T-helper 2 cell treated with Interferon-gamma antibody and Interleukin-4, amounts not matched to agents 5 μg/mL and 100 μg/mL, for 36 hours (primary cell): Measurements from ENCODE around the gene CES4A.
A peak's percentile ranks its signal among the peaks of the same experiment; 100 is the strongest.
"Not testable (repeated sequence)": the region's sequence is repeated elsewhere in the genome, so short reads cannot be mapped to it uniquely, and the experiment has no call there.

Experiments used
- DNase-seq: peaks from one replicate; pipeline ENCODE4 v3.0.0; 2021; ENCODE audit warnings: low spot score
- H3K27ac Mint-ChIP-seq: one replicate; pipeline ENCODE4 v1.8.0; 2021; ENCODE audit warnings: mild to moderate bottlenecking, mixed read lengths
- H3K27me3 Mint-ChIP-seq: one replicate; pipeline ENCODE4 v1.8.0; 2021; ENCODE audit warnings: low read depth, mixed read lengths
- H3K36me3 Mint-ChIP-seq: one replicate; pipeline ENCODE4 v1.8.0; 2021; ENCODE audit warnings: low read depth, mixed read lengths
- H3K4me1 Mint-ChIP-seq: one replicate; pipeline ENCODE4 v1.8.0; 2021; ENCODE audit warnings: low read depth, mixed read lengths
- H3K4me3 Mint-ChIP-seq: one replicate; pipeline ENCODE4 v1.8.0; 2022; ENCODE audit warnings: mild to moderate bottlenecking, moderate library complexity, mixed read lengths
- H3K9me3 Mint-ChIP-seq: one replicate; pipeline ENCODE4 v1.8.0; 2021; ENCODE audit warnings: mixed read lengths

CES4A gene

GRCh38 chr16:66988197-66988788, at the start of gene CES4A:
Gene CES4A (plus strand): TSS chr16:66988589. CDS start chr16:66988773, 184 bp downstream.
- no peak for DNase-seq
- Mint-ChIP-seq H3K4me1 (peaks cover 45% of the 10 kb centered on the region), H3K36me3 (peaks cover 5% of the 10 kb centered on the region), H3K4me3 (peak within 1 kb of the TSS; percentile 63), H3K9me3 (no peaks in the 10 kb centered on the region), H3K27ac (peak within 1 kb of the TSS; percentile 80), H3K27me3 (no peaks in the 10 kb centered on the region)

GRCh38 chr16:66939366-66939765, 49.0 kb upstream of the CES4A start:
- DNase-seq: no peak
- Mint-ChIP-seq H3K27ac (no peak overlapping the region), H3K4me3 (no peak overlapping the region), H3K9me3 (no peaks in the 10 kb centered on the region), H3K36me3 (peaks cover 31% of the 10 kb centered on the region), H3K27me3 (no peaks in the 10 kb centered on the region), H3K4me1 (peaks cover 19% of the 10 kb centered on the region)

GRCh38 chr16:66940236-66940635, 48.2 kb upstream of the CES4A start:
- DNase-seq: no peak
- Mint-ChIP-seq H3K27me3 (no peaks in the 10 kb centered on the region), H3K4me3 (no peak overlapping the region), H3K27ac (no peak overlapping the region), H3K9me3 (no peaks in the 10 kb centered on the region), H3K4me1 (peaks cover 18% of the 10 kb centered on the region), H3K36me3 (peaks cover 26% of the 10 kb centered on the region)

- H3K9me3 Mint-ChIP-seq: no peaks in the 10 kb centered on the region
- H3K36me3 Mint-ChIP-seq: peaks cover 17% of the 10 kb centered on the region
- peaks cover 9% of the 10 kb centered on the region for H3K4me1 Mint-ChIP-seq
- H3K4me3 Mint-ChIP-seq: no peak overlapping the region
- H3K27me3 Mint-ChIP-seq: no peaks in the 10 kb centered on the region
- H3K27ac Mint-ChIP-seq: no peak overlapping the region
- DNase-seq: no peak
These were observed 45.4 kb upstream of the CES4A start for GRCh38 chr16:66942981-66943380.

GRCh38 chr16:66943426-66944053, 44.8 kb upstream of the CES4A start:
- no peak overlapping the region for H3K4me3 Mint-ChIP-seq
- peaks cover 14% of the 10 kb centered on the region for H3K4me1 Mint-ChIP-seq
- no peak overlapping the region for H3K27ac Mint-ChIP-seq
- H3K36me3 Mint-ChIP-seq: peaks cover 17% of the 10 kb centered on the region
- peaks cover 6% of the 10 kb centered on the region for H3K27me3 Mint-ChIP-seq
- H3K9me3 Mint-ChIP-seq: no peaks in the 10 kb centered on the region
- no peak for DNase-seq

GRCh38 chr16:66944054-66944441, 44.3 kb upstream of the CES4A start:
- H3K4me1 Mint-ChIP-seq: peaks cover 17% of the 10 kb centered on the region
- DNase-seq: no peak
- no peak overlapping the region for H3K27ac Mint-ChIP-seq
- no peaks in the 10 kb centered on the region for H3K9me3 Mint-ChIP-seq
- peaks cover 17% of the 10 kb centered on the region for H3K36me3 Mint-ChIP-seq
- peaks cover 11% of the 10 kb centered on the region for H3K27me3 Mint-ChIP-seq
- H3K4me3 Mint-ChIP-seq: no peak overlapping the region

- not testable (repeated sequence) for DNase-seq, H3K27ac Mint-ChIP-seq, H3K4me3 Mint-ChIP-seq, H3K9me3 Mint-ChIP-seq
- peaks cover 16% of the 10 kb centered on the region for H3K36me3 Mint-ChIP-seq
- H3K4me1 Mint-ChIP-seq: peaks cover 17% of the 10 kb centered on the region
- peaks cover 20% of the 10 kb centered on the region for H3K27me3 Mint-ChIP-seq
These were observed 43.4 kb upstream of the CES4A start for GRCh38 chr16:66944971-66945370.

- Mint-ChIP-seq H3K9me3 (no peaks in the 10 kb centered on the region), H3K4me1 (peaks cover 21% of the 10 kb centered on the region), H3K4me3 (no peak overlapping the region), H3K36me3 (peaks cover 16% of the 10 kb centered on the region), H3K27ac (no peak overlapping the region), H3K27me3 (peaks cover 26% of the 10 kb centered on the region)
- no peak for DNase-seq
These were observed 42.5 kb upstream of the CES4A start for GRCh38 chr16:66945939-66946338.

GRCh38 chr16:66946541-66946940, 41.8 kb upstream of the CES4A start:
- peaks cover 21% of the 10 kb centered on the region for H3K4me1 Mint-ChIP-seq
- H3K36me3 Mint-ChIP-seq: peaks cover 12% of the 10 kb centered on the region
- no peak overlapping the region for H3K4me3 Mint-ChIP-seq
- H3K9me3 Mint-ChIP-seq: peaks cover 4% of the 10 kb centered on the region
- no peak for DNase-seq
- H3K27ac Mint-ChIP-seq: no peak overlapping the region
- peaks cover 32% of the 10 kb centered on the region for H3K27me3 Mint-ChIP-seq

GRCh38 chr16:66946974-66947301, 41.5 kb upstream of the CES4A start:
- peak overlapping the region; percentile 33 for H3K27ac Mint-ChIP-seq
- peaks cover 11% of the 10 kb centered on the region for H3K36me3 Mint-ChIP-seq
- no peak overlapping the region for H3K4me3 Mint-ChIP-seq
- peaks cover 36% of the 10 kb centered on the region for H3K27me3 Mint-ChIP-seq
- no peak for DNase-seq
- H3K4me1 Mint-ChIP-seq: peaks cover 21% of the 10 kb centered on the region
- peaks cover 8% of the 10 kb centered on the region for H3K9me3 Mint-ChIP-seq

GRCh38 chr16:66947302-66948065, 40.9 kb upstream of the CES4A start:
- peaks cover 9% of the 10 kb centered on the region for H3K9me3 Mint-ChIP-seq
- H3K27ac Mint-ChIP-seq: no peak overlapping the region
- H3K4me3 Mint-ChIP-seq: peak overlapping the region; percentile 87
- peaks cover 37% of the 10 kb centered on the region for H3K27me3 Mint-ChIP-seq
- DNase-seq: peak; percentile 77
- H3K36me3 Mint-ChIP-seq: peaks cover 6% of the 10 kb centered on the region
- H3K4me1 Mint-ChIP-seq: peaks cover 21% of the 10 kb centered on the region

- DNase-seq: no peak
- H3K27me3 Mint-ChIP-seq: peaks cover 40% of the 10 kb centered on the region
- peaks cover 9% of the 10 kb centered on the region for H3K9me3 Mint-ChIP-seq
- H3K36me3 Mint-ChIP-seq: no peaks in the 10 kb centered on the region
- H3K4me3 Mint-ChIP-seq: peak overlapping the region; percentile 87
- H3K4me1 Mint-ChIP-seq: peaks cover 21% of the 10 kb centered on the region
- H3K27ac Mint-ChIP-seq: no peak overlapping the region
These were observed 40.1 kb upstream of the CES4A start for GRCh38 chr16:66948134-66948836.

GRCh38 chr16:66948837-66949225, 39.6 kb upstream of the CES4A start:
- Mint-ChIP-seq H3K36me3 (no peaks in the 10 kb centered on the region), H3K27ac (no peak overlapping the region), H3K4me1 (peaks cover 23% of the 10 kb centered on the region), H3K9me3 (peaks cover 9% of the 10 kb centered on the region), H3K27me3 (peaks cover 40% of the 10 kb centered on the region), H3K4me3 (peak overlapping the region; percentile 87)
- DNase-seq: no peak

GRCh38 chr16:66949472-66949871, 38.9 kb upstream of the CES4A start:
- Mint-ChIP-seq H3K9me3 (peaks cover 9% of the 10 kb centered on the region), H3K27ac (no peak overlapping the region), H3K36me3 (no peaks in the 10 kb centered on the region), H3K4me1 (peaks cover 25% of the 10 kb centered on the region), H3K27me3 (peaks cover 43% of the 10 kb centered on the region), H3K4me3 (peak overlapping the region; percentile 39)
- no peak for DNase-seq
